Loucy (cell line): ENCODE measurements around the gene EGR4.

ENCODE experiments used
- H2AFZ ChIP-seq: fragments of 200-600 bp; sonication (generic); 2 replicates; pipeline ENCODE4 v1.6.0; 2016; ENCODE audit warnings: antibody characterized with exemption, mild to moderate bottlenecking, low read length, moderate library complexity
- H3F3A ChIP-seq: fragments of 200-600 bp; 2 replicates; pipeline ENCODE4 v1.6.0; 2016; ENCODE audit warnings: antibody characterized with exemption, low read depth, mild to moderate bottlenecking
- H3K27me3 ChIP-seq: fragments of 200-600 bp; sonication (generic); 2 replicates; pipeline ENCODE4 v1.6.1; 2014; ENCODE audit warnings: low read length, mild to moderate bottlenecking; ENCODE audit not compliant: insufficient read depth, poor library complexity, severe bottlenecking
- H3K36me3 ChIP-seq: fragments of 200-600 bp; sonication (generic); 2 replicates; pipeline ENCODE4 v1.6.1; 2016; ENCODE audit warnings: low read length; ENCODE audit not compliant: insufficient read depth
- H3K4me1 ChIP-seq: fragments of 200-600 bp; sonication (generic); 2 replicates; pipeline ENCODE4 v1.5.1; 2014; ENCODE audit warnings: low read length, mild to moderate bottlenecking; ENCODE audit not compliant: insufficient read depth, poor library complexity, severe bottlenecking
- H3K4me2 ChIP-seq: fragments of 200-600 bp; sonication (generic); 2 replicates; pipeline ENCODE4 v1.6.0; 2014; ENCODE audit warnings: antibody characterized with exemption, low read length, low read depth, mild to moderate bottlenecking; ENCODE audit not compliant: poor library complexity, severe bottlenecking
- H3K4me3 ChIP-seq: fragments of 200-600 bp; sonication (generic); 2 replicates; pipeline ENCODE4 v1.5.1; 2014; ENCODE audit warnings: low read length, mild to moderate bottlenecking, mixed read lengths; ENCODE audit not compliant: poor library complexity, severe bottlenecking
- H3K79me2 ChIP-seq: fragments of 200-600 bp; sonication (generic); 2 replicates; pipeline ENCODE4 v1.6.1; 2014; ENCODE audit warnings: low read length; ENCODE audit not compliant: insufficient read depth
- H3K9ac ChIP-seq: fragments of 200-600 bp; sonication (generic); 2 replicates; pipeline ENCODE4 v1.6.0; 2014; ENCODE audit warnings: mild to moderate bottlenecking, low read depth, low read length, moderate library complexity; ENCODE audit not compliant: poor library complexity, severe bottlenecking
- H3K9me2 ChIP-seq: fragments of 200-600 bp; sonication (generic); replicated peaks from 2 replicates; pipeline ENCODE4 v1.6.1; 2016; ENCODE audit warnings: low read depth, low read length, mixed read lengths
- H3K9me3 ChIP-seq: fragments of 200-600 bp; sonication (generic); 2 replicates; pipeline ENCODE4 v1.6.1; 2014; ENCODE audit warnings: mild to moderate bottlenecking, antibody characterized with exemption, low read length, low read depth; ENCODE audit not compliant: insufficient read depth
- H4K20me1 ChIP-seq: fragments of 200-600 bp; sonication (generic); 2 replicates; pipeline ENCODE4 v1.6.0; 2014; ENCODE audit warnings: antibody characterized with exemption, low read length, mild to moderate bottlenecking; ENCODE audit not compliant: insufficient read depth, poor library complexity, severe bottlenecking
- CTCF ChIP-seq: fragments of 200-600 bp; sonication (generic); conservative IDR thresholded peaks from 2 replicates; pipeline ENCODE4 v1.5.1; 2014; ENCODE audit warnings: mild to moderate bottlenecking, antibody characterized with exemption, low read length
- EZH2phosphoT487 ChIP-seq: fragments of 200-600 bp; IDR thresholded peaks from 2 replicates; pipeline ENCODE4 v1.6.1; 2018; ENCODE audit warnings: antibody characterized with exemption, mild to moderate bottlenecking, moderate library complexity, borderline replicate concordance

Gene EGR4

GRCh38 chr2:73268366-73268829 is 24.9 kb downstream of the EGR4 start:
- no peaks in the 10 kb centered on the region for H3K9me3 ChIP-seq
- no peaks in the 10 kb centered on the region for H3F3A ChIP-seq
- no peak overlapping the region for H3K4me2 ChIP-seq
- H3K4me3 ChIP-seq, result no peak overlapping the region
- H4K20me1 ChIP-seq, result no peaks in the 10 kb centered on the region
- no peak for TF ChIP-seq CTCF
- no peak for TF ChIP-seq EZH2phosphoT487
- peaks cover 25% of the 10 kb centered on the region; the same call in 1 of the 2 replicates for H3K36me3 ChIP-seq
- no peak overlapping the region for H2AFZ ChIP-seq
- no peaks in the 10 kb centered on the region for H3K9me2 ChIP-seq
- peaks cover 3% of the 10 kb centered on the region; the same call in 1 of the 2 replicates for H3K79me2 ChIP-seq
- no peaks in the 10 kb centered on the region for H3K27me3 ChIP-seq
- H3K9ac ChIP-seq, result no peak overlapping the region
- H3K4me1 ChIP-seq, result no peaks in the 10 kb centered on the region

GRCh38 chr2:73267008-73267407 is 26.3 kb downstream of the EGR4 start:
- no peaks in the 10 kb centered on the region for H3K27me3 ChIP-seq
- H4K20me1 ChIP-seq, result no peaks in the 10 kb centered on the region
- H3K36me3 ChIP-seq, result peaks cover 35% of the 10 kb centered on the region; the same call in 1 of the 2 replicates
- no peaks in the 10 kb centered on the region for H3F3A ChIP-seq
- no peak overlapping the region for H2AFZ ChIP-seq
- no peaks in the 10 kb centered on the region for H3K4me1 ChIP-seq
- H3K9ac ChIP-seq, result no peak overlapping the region
- no peaks in the 10 kb centered on the region for H3K9me2 ChIP-seq
- H3K9me3 ChIP-seq, result no peaks in the 10 kb centered on the region
- no peak overlapping the region for H3K4me2 ChIP-seq
- H3K4me3 ChIP-seq, result no peak overlapping the region
- H3K79me2 ChIP-seq, result no peaks in the 10 kb centered on the region
- TF ChIP-seq CTCF, result no peak
- no peak for TF ChIP-seq EZH2phosphoT487

- TF ChIP-seq CTCF (no peak), EZH2phosphoT487 (no peak)
- Histone ChIP-seq H3K4me3 (no peak overlapping the region), H4K20me1 (no peaks in the 10 kb centered on the region), H3K9ac (no peak overlapping the region), H3F3A (no peaks in the 10 kb centered on the region), H3K27me3 (no peaks in the 10 kb centered on the region), H2AFZ (no peak overlapping the region), H3K79me2 (no peaks in the 10 kb centered on the region), H3K4me1 (no peaks in the 10 kb centered on the region), H3K9me2 (no peaks in the 10 kb centered on the region), H3K36me3 (peaks cover 35% of the 10 kb centered on the region; the same call in 1 of the 2 replicates), H3K4me2 (no peak overlapping the region), H3K9me3 (no peaks in the 10 kb centered on the region)
Measured at GRCh38 chr2:73266061-73266901, 27.1 kb downstream of the EGR4 start.
